D721Med (cell line): ENCODE measurements around the gene LAMB4.

Experiments
- DNase-seq: peaks from one replicate; pipeline ENCODE4 v3.0.0; 2011; ENCODE audit warnings: low spot score; ENCODE audit not compliant: insufficient read length
- FAIRE-seq: peaks from 2 replicates; lab custom pipeline; 2011; peaks lifted over from hg19 to GRCh38; lab: Jason Lieb, UNC
- TF ChIP-seq, protein P1 (sequence below): IDR thresholded peaks from 2 replicates; pipeline ENCODE4 v1.5.1; 2012; ENCODE audit warnings: mild to moderate bottlenecking, control low read depth; ENCODE audit not compliant: insufficient read depth; ENCODE audit errors: missing control alignments

The LAMB4 gene

GRCh38 chr7:108091461-108091831 lies 38.7 kb downstream of the LAMB4 start:
- TF ChIP-seq, protein P1, sequence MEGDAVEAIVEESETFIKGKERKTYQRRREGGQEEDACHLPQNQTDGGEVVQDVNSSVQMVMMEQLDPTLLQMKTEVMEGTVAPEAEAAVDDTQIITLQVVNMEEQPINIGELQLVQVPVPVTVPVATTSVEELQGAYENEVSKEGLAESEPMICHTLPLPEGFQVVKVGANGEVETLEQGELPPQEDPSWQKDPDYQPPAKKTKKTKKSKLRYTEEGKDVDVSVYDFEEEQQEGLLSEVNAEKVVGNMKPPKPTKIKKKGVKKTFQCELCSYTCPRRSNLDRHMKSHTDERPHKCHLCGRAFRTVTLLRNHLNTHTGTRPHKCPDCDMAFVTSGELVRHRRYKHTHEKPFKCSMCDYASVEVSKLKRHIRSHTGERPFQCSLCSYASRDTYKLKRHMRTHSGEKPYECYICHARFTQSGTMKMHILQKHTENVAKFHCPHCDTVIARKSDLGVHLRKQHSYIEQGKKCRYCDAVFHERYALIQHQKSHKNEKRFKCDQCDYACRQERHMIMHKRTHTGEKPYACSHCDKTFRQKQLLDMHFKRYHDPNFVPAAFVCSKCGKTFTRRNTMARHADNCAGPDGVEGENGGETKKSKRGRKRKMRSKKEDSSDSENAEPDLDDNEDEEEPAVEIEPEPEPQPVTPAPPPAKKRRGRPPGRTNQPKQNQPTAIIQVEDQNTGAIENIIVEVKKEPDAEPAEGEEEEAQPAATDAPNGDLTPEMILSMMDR = no peak
- no peak for DNase-seq
- no peak for FAIRE-seq

GRCh38 chr7:108090791-108091460 lies 39.2 kb downstream of the LAMB4 start:
- TF ChIP-seq, protein P1 = no peak
- FAIRE-seq (no peak), DNase-seq (no peak)

DNA sequence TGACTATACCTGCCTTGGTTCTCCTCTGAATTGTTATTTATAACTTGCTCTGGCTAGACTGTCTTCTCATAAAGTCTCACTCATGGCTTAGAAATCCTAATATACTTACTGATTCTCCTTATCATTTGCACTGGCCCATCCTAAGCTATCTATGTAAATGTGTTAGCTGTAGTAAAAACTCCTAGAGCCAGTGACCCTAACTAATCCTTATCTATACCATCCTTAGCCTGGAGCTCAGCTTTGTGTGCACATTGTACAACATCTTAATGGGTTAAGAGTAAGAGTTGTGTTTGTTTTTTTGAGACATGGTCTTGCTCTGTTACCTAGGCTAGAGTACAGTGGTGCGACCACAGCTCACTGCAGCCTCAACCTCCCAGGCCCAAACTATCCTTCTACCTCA lies 40.8 kb downstream of the LAMB4 start:
- DNase-seq (no peak), FAIRE-seq (no peak)
- TF ChIP-seq, protein P1 = no peak

DNA sequence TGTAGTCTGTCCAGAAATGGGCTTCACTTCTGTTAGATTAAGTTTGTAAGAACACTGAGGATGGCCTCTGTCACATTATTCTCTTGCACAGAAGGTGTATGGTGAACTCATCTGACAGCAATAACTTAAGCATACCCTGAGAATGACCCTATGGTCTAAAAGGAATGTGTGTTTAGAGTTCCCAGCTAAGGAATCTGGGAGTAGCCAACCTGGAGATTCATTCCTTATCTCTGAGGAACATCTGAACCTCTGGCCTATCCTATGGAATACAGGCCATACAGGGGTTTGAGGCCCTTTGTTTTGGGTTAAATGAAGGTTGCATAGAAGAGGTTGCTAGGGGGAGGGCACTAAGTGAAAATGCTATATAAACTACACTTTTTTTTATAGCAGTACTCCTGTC lies 41.4 kb downstream of the LAMB4 start:
- TF ChIP-seq, protein P1 = no peak
- FAIRE-seq (no peak), DNase-seq (no peak)

- FAIRE-seq (no peak), DNase-seq (no peak)
- TF ChIP-seq, protein P1 = no peak
These were observed 42.4 kb downstream of the LAMB4 start for GRCh38 chr7:108087778-108088177.

GRCh38 chr7:108086962-108087361 lies 43.2 kb downstream of the LAMB4 start:
- DNase-seq = no peak
- no peak for FAIRE-seq
- TF ChIP-seq, protein P1 = no peak

- FAIRE-seq (no peak), DNase-seq (no peak)
- TF ChIP-seq, protein P1 = no peak
These were observed 43.6 kb downstream of the LAMB4 start for GRCh38 chr7:108086546-108086945.
